HG03103 (cell line): Measurements from ENCODE around the gene TMEM183A.

Source experiments
- ATAC-seq: cut with Tn5 transposase; IDR thresholded peaks from one replicate; pipeline ENCODE4 v1.9.1; 2021; ENCODE audit warnings: low read depth; ENCODE audit not compliant: unreplicated experiment

Gene TMEM183A, protein sequence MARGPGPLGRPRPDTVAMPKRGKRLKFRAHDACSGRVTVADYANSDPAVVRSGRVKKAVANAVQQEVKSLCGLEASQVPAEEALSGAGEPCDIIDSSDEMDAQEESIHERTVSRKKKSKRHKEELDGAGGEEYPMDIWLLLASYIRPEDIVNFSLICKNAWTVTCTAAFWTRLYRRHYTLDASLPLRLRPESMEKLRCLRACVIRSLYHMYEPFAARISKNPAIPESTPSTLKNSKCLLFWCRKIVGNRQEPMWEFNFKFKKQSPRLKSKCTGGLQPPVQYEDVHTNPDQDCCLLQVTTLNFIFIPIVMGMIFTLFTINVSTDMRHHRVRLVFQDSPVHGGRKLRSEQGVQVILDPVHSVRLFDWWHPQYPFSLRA

DNA sequence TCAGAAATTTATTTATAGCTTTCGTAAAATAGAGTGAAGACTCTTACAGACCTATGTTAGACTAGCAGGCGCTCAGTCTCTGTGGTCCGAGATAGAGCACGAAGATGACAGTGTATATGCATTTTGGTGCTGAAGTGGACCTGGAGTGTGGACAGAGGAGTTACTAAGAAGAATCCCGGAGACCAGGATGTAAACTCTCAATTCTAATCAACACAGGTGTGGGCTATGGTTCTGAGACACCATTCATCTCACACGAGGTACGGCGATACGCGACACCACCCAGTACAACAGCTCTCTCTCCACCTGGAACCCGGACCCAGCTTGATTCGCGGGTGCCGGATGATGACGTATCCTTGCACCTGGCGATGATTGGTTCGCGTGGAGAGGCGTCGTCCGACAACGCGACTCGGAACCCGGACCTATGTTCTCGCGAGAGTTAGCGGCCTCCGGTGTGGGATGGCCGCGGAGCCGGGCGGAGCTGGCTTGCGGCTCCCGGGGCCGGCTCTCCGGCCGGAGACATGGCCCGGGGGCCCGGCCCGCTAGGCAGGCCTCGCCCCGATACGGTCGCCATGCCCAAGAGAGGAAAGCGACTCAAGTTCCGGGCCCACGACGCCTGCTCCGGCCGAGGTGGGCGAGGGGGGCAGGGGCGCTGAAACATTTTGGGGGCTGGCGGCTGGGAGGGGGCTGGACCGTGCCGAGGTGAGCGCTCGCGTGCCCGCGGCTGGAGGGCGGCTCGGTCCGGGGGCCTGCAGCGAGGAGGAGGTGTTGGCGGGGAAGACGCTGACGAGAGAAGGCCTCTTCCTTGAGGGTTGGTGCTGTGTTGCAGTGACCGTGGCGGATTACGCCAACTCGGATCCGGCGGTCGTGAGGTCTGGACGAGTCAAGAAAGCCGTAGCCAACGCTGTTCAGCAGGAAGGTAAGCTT lies at the start of gene TMEM183A:
Gene TMEM183A (plus strand): TSS at position 427 of the 924 bp plus-strand sequence. CDS start 92 bp downstream, at position 519.
- ATAC-seq, result peak; percentile 86

GRCh38 chr1:202957733-202958543 lies 49.2 kb upstream of the TMEM183A start, which contains the start of gene ADIPOR1:
ADIPOR1 (minus strand) TSS chr1:202958312; CDS start chr1:202951070, 7,242 bp downstream.
- ATAC-seq, result peak; percentile 98

- no peak for ATAC-seq
Measured at GRCh38 chr1:202958544-202959275, 48.5 kb upstream of the TMEM183A start.

DNA sequence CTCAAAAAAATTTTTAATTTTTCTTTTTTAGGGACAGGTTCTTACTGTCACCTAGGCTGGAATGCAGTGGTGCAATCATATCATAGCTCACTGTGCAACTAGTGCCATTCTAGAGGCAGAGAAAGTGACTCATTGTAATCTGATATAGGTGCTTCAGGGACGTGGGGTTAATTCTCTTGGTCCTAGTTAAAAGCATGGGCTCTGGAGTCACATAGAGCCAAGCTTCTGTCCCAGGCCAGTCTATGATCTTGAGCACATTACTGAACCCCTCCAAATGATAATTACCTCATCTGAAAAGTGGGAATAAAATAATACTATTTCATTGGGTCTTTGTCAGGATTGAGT lies 47.9 kb upstream of the TMEM183A start:
- ATAC-seq, result no peak

GRCh38 chr1:202961220-202961880 lies 45.8 kb upstream of the TMEM183A start:
- no peak for ATAC-seq

DNA sequence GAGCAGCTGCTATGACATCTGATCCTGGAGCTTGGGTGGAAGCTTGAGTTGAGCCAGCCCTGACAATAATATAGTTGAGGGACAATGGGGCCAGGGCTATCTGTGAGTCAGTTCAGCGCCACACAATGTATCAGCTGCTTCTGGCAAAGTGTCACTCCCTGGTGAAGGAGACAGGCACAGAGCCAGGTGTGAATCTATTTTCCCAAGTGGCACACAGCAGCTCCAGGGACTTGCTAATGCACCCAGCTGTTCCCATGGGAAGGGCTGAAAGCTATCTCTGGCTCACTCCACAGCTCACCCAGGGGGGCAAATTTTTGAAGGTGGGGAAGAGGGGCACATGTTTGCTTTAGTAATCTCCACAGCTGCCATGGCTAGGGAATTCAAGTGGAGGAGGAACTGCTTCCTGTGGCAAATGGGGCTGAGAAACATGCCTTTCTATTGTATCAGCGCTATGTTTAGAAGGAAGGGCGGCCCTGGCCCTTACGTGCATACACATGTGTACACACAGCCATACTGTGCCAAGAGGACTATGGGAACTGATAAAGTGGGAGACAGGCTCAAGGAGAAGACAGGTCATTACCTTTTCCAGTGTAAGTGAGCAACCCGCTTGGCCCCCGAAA lies 42.3 kb upstream of the TMEM183A start:
- no peak for ATAC-seq

DNA sequence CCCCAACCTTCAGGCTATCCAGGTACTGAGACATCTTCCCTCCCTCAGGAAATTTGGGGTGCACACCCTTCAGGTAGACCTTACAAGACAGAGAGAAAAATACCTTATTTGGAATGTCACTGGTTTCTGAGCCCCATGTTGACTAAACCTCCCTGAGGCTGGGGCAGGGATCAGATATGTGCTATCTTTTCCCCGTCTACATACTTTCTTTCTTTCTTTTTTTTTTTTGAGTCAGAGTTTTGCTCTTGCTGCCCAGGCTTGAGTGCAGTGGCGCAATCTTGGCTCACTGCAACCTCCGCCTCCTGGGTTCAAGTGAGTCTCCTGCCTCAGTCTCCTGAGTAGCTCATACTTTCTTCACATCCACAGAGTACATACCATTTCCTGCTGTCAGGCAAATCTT lies 41.8 kb upstream of the TMEM183A start:
- no peak for ATAC-seq

GRCh38 chr1:202966006-202966898 lies 40.9 kb upstream of the TMEM183A start:
- no peak for ATAC-seq

DNA sequence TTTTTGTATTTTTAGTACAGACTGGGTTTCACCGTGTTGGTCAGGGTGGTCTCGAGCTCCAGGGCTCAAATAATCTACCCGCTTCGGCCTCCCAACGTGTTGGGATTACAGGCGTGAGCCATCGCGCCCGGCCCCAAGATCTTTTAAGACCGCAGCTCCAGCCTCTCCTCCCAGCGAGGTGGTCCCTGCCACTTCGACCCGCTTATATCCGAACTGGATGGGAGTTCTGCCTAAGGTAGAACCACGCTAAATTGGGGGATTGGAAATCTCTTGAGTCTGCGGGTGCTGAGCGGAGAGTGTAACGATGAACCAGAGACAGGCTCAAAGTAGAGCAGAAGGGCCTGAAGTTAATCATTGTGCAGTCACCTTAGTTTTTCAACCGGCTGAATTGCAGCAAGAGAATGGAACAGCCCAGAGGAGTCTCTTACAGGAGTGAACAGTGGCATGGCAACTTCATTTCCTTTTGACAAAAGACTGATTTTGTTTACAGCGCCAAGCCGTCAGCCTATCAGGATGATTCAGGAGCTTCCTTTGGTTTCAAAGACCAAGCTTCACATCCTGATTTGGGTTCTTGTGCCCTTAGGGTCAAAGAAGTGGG lies 39.4 kb upstream of the TMEM183A start:
- ATAC-seq, result no peak

DNA sequence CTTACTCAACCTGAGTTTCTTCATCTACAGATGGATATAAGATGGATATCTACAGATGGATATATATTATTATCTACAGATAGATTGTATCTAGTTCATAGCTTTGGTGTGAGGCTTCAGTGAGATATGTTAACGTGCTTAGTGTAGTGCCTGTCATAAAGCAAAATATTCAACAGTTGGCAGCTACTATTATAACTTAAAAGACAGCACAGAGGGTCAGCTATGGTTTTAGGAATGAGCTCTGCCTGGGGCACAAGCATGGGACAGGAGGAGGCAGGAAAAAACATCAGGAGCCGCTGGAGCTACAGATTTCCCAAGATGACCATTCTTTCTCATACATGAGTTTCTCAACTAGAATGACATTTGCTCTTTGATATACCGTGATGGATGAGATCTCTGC lies 38.8 kb upstream of the TMEM183A start:
- ATAC-seq, result no peak

DNA sequence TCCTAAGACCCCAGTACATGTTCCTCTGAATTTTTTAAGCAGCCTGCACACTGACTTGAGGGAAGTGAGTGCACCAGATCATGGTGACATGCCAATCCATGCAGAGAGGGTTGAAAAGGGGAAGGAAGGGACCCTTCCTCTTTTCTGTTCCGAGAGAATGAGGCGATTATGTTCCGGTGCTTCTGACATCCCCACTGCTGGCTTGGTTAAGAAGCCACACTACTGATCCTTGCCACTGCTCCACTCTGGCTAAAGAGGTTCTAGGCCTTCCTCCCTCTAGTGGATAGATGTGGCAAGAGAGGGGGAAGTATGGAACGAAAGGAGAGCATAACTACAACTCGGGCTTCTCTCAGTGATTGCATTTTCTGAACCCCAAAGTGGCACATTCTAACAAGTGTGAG lies 38.3 kb upstream of the TMEM183A start:
- peak; percentile 60 for ATAC-seq

DNA sequence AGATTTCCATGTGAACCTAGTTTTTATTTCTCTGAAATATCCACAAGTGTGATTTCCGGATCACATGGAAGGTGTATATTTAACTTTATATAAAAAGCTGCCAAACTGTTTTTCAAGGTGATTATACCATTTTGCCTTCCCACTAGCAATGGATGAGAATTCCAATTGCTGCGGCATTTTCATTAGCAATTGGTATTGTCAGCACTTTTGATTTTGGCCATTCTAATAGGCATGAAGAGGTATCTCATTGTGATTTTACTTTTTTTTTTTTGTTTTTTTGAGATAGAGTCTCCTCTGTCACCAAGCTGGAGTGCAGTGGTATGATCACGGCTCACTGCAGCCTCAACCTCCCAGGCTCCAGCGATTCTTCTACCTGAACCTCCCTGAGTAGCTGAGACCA lies 35.1 kb upstream of the TMEM183A start:
- ATAC-seq, result no peak

DNA sequence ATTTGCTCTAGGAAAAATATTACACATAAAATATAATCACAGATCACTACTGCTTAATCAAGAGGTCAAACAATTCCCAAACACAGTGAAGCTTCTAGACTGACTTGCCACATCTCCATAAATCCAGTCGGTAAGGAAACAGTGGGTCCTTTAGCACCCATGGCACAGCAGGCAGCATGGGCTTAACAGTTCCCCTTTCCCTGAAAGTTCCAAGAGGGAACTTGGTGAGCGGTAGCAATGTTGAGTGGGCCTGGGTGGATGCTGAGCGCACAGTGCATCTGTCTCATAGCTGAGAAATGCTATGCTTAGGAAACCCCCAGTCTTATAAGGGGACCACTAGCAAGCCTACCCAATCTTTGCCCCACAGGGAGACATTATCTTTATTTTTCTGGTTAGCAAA lies 32.3 kb upstream of the TMEM183A start:
- no peak for ATAC-seq

GRCh38 chr1:202976633-202977032 lies 30.5 kb upstream of the TMEM183A start:
- no peak for ATAC-seq

- no peak for ATAC-seq
Measured at GRCh38 chr1:202979459-202979858, 27.7 kb upstream of the TMEM183A start.

DNA sequence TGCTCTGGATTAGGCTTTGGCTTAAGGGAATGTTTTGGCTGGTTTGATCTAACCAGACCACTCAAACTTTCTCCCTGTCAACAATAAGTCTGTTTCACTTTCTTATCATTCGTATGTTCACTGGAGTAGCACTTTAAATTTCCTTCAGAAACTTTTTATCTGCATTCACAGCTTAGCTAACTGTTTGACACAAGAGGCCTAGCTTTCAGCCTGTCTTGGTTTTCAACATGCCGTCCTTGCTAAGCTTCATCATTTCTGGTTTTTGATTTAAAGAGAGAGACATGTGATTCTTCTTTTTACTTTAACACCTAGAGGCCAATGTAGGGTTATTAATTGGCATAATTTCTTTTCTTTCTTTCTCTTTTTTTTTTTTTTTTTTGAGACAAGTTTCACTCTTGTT lies 25.2 kb upstream of the TMEM183A start:
- ATAC-seq, result no peak

- ATAC-seq, result no peak
Measured at GRCh38 chr1:202982715-202983430, 24.3 kb upstream of the TMEM183A start.
